Stomach (tissue), 9 donors: ENCODE results near the gene HSD17B2. TPM values are rescaled to one million over a fixed set of nuclear protein-coding genes. Genes with fewer than 3 reads are reported as not detected.

Source experiments
- DNase-seq, 2 donors: peaks; one replicate each; pipeline versions ENCODE4 v3.0.0 to v3.0.0-alpha.2; 2013 to 2019
- H3K27ac ChIP-seq, 5 donors: fragments of 200-600 bp in 4 of 5; sonication (generic) in 4 of 5; one replicate each; pipeline ENCODE4 v1.5.1; 2013 to 2019; ENCODE audit warnings: mild to moderate bottlenecking in 1 of 5, moderate library complexity in 1 of 5
- H3K27me3 ChIP-seq, 3 donors: fragments of 200-600 bp; sonication (generic); one replicate each; pipeline ENCODE4 v1.5.1; 2017 to 2019; ENCODE audit warnings: mixed run types in 1 of 3
- H3K36me3 ChIP-seq, 4 donors: fragments of 200-600 bp; sonication (generic); 1 replicate in 3 of 4; 2 replicates in 1 of 4; pipeline ENCODE4 v1.5.1; 2016 to 2019
- H3K4me1 ChIP-seq, 4 donors: fragments of 200-600 bp; sonication (generic); one replicate each; pipeline ENCODE4 v1.5.1; 2016 to 2019
- H3K4me3 ChIP-seq, 4 donors: fragments of 200-600 bp; sonication (generic) in 3 of 4; one replicate each; pipeline ENCODE4 v1.5.1; 2016 to 2019; ENCODE audit warnings: mild to moderate bottlenecking in 1 of 4
- H3K9me3 ChIP-seq, 4 donors: fragments of 200-600 bp; sonication (generic); one replicate each; pipeline ENCODE4 v1.5.1; 2016 to 2019
- CTCF ChIP-seq, 7 experiments: fragments of 450-650 bp in 4 of 7; fragments of 200-600 bp in 3 of 7; sonication (generic) in 3 of 7; IDR thresholded peaks; one replicate each; pipeline ENCODE4 v1.5.1; 2016 to 2019; ENCODE audit warnings: antibody characterized with exemption in 7 of 7, control low read depth in 2 of 7, mild to moderate bottlenecking in 1 of 7
- EP300 ChIP-seq: sonication (generic); formaldehyde crosslinking; IDR thresholded peaks from one replicate; pipeline ENCODE4 v1.6.1; 2017; ENCODE audit warnings: antibody characterized with exemption
- POLR2A ChIP-seq, 4 donors: fragments of 450-650 bp; IDR thresholded peaks; one replicate each; pipeline ENCODE4 v1.6.1; 2016; ENCODE audit warnings: antibody characterized with exemption in 4 of 4, control low read depth in 2 of 4, mild to moderate bottlenecking in 1 of 4, moderate library complexity in 1 of 4
- POLR2AphosphoS5 ChIP-seq, 3 donors: sonication (generic); formaldehyde crosslinking; IDR thresholded peaks; one replicate each; pipeline ENCODE4 v1.6.1; 2016; ENCODE audit warnings: antibody characterized with exemption in 3 of 3
- WGBS, 5 donors: extraction: QIAGEN DNeasy Blood & Tissue Kit in 3 of 5; methylation state at CpG; one replicate each; pipeline versions ENCODE4 v1.1.5 to v1.1.7; 2013 to 2018; 5-methylcytosine and 5-hydroxymethylcytosine counted together
- intact Hi-C: fragments of 100-400 bp; cut with DNase I; formaldehyde crosslinking; loops from one replicate; pipeline ENCODE4 v1.15.1; 2023; ENCODE audit warnings: low total_unique reads
- polyA plus RNA-seq, 3 donors: library from polyadenylated mRNA; stranded (reverse); fragments of 200-250 nt; gene quantifications; one replicate each; pipeline ENCODE4 v1.2.3, GENCODE V29; 2013
- total RNA-seq, 5 donors: library from RNA; depleted of rRNA; stranded (reverse); fragments of >200 nt; gene quantifications; one replicate each; pipeline versions ENCODE4 v1.1.0 to v1.2.3, GENCODE V29; 2014 to 2016
- donor health status: healthy with polysubstance abuse.
- donor health status: Bipolar disorder and iron deficiency.
- donor health status: healthy.

Gene HSD17B2
- total and polyA plus RNA-seq, 8 donors = 6.6 to 25.7 (median 15.2) TPM; not detected in 1

- Histone ChIP-seq H3K9me3 (no peaks in the 10 kb centered on the region), H3K27me3 (no peaks in the 10 kb centered on the region), H3K4me1 (no peaks in the 10 kb centered on the region), H3K36me3 (no peaks in the 10 kb centered on the region), H3K27ac (no peak overlapping the region), H3K4me3 (no peak overlapping the region)
- DNase-seq = no peak
- intact Hi-C loops = no loop called here
- WGBS, 5 donors = 76 to 90% (median 77%) methylated on average over 2 of the region's 2 CpGs
- no peak for TF ChIP-seq POLR2AphosphoS5 (IDR thresholded peaks at IDR 0.05)
- TF ChIP-seq EP300 = no peak
- TF ChIP-seq POLR2A (IDR thresholded peaks at IDR 0.05) = no peak
- no peak for TF ChIP-seq CTCF (IDR thresholded peaks at IDR 0.05)
Measured at GRCh38 chr16:82092711-82093110, 57.7 kb downstream of the HSD17B2 start.

DNA sequence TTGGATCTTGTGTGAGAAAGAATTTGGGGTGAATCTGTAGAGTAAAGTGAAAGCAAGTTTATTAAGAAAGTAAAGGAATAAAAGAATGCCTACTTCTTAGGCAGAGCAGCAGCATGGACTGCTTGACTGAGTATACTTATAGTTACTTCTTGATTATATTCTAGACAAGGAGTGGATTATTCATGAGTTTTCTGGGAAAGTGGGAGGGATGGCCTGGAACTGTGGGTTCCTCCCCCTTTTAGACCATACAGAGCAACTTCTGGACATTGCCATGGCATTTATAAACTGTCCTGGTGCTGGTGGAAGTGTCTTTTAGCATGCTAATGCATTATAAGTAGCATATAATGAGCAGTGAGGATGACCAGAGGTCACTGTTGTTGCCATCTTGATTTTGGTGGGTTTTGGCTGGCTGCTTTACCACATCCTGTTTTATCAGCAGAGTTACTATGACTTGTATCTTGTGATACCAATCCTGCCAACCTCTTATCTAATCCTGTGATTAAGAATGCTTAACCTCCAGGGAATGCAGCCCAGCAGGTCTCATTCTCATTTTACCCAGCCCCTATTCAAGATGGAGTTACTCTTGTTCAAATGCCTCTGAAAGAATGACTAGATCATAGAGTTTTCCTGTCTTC is 58.7 kb downstream of the HSD17B2 start:
- no peak for DNase-seq
- Histone ChIP-seq H3K36me3 (peaks cover 0 to 3% (median 0%) of the 10 kb centered on the region in 4 donors), H3K9me3 (no peaks in the 10 kb centered on the region), H3K4me3 (no peak overlapping the region), H3K27ac (no peak overlapping the region), H3K27me3 (no peaks in the 10 kb centered on the region), H3K4me1 (no peaks in the 10 kb centered on the region)
- intact Hi-C loops = no loop called here
- no peak for TF ChIP-seq POLR2A (IDR thresholded peaks at IDR 0.05)
- no peak for TF ChIP-seq CTCF (IDR thresholded peaks at IDR 0.05)
- no peak for TF ChIP-seq EP300
- TF ChIP-seq POLR2AphosphoS5 (IDR thresholded peaks at IDR 0.05) = no peak

GRCh38 chr16:82094942-82095540 is 60.0 kb downstream of the HSD17B2 start:
- Histone ChIP-seq H3K9me3 (peaks cover 0 to 7% (median 0%) of the 10 kb centered on the region in 4 donors), H3K27me3 (no peaks in the 10 kb centered on the region), H3K27ac (no peak overlapping the region), H3K36me3 (peaks cover 0 to 7% (median 0%) of the 10 kb centered on the region in 4 donors), H3K4me1 (no peaks in the 10 kb centered on the region), H3K4me3 (no peak overlapping the region)
- intact Hi-C loops = no loop called here
- TF ChIP-seq POLR2A (IDR thresholded peaks at IDR 0.05) (no peak), CTCF (IDR thresholded peaks at IDR 0.05) (no peak), POLR2AphosphoS5 (IDR thresholded peaks at IDR 0.05) (no peak), EP300 (no peak)
- no peak for DNase-seq
- 59 to 68% (median 64%) methylated on average over 8 of the region's 8 CpGs for WGBS, 5 donors

- no peak for DNase-seq
- intact Hi-C loops = no loop called here
- Histone ChIP-seq H3K27me3 (no peaks in the 10 kb centered on the region), H3K36me3 (peaks cover 0 to 7% (median 0%) of the 10 kb centered on the region in 4 donors), H3K9me3 (peaks cover 0 to 7% (median 0%) of the 10 kb centered on the region in 4 donors), H3K4me3 (no peak overlapping the region), H3K27ac (no peak overlapping the region), H3K4me1 (no peaks in the 10 kb centered on the region)
- TF ChIP-seq EP300 (no peak), POLR2A (IDR thresholded peaks at IDR 0.05) (no peak), CTCF (IDR thresholded peaks at IDR 0.05) (no peak), POLR2AphosphoS5 (IDR thresholded peaks at IDR 0.05) (no peak)
- WGBS, 5 donors = 91 to 97% (median 94%) methylated on average over 3 of the region's 3 CpGs
Measured at GRCh38 chr16:82096641-82097040, 61.6 kb downstream of the HSD17B2 start.
